Calu3 (cell line): Measurements from ENCODE around the gene NR2F1. TPM values are rescaled to one million over a fixed set of nuclear protein-coding genes. Genes with fewer than 3 reads are reported as not detected.
A peak's percentile ranks its signal among the peaks of the same experiment; 100 is the strongest.

Experiments used
- BruUV-seq: library from RNA; stranded (reverse); fragments of 400-500 nt; replicated peaks from 2 replicates; lab custom pipeline; 2021; lab: Mats Ljungman, UMichigan
- CTCF ChIA-PET: fragments of 300-600 bp; sonication (Branson Sonifier 250); formaldehyde crosslinking; loops from one replicate; lab custom pipeline; 2022; ENCODE audit warnings: antibody characterized with exemption; lab: Charles Lee
- DNase-seq: peaks from one replicate; pipeline ENCODE4 v3.0.0; 2022
- H3K27ac Mint-ChIP-seq: one replicate; pipeline ENCODE4 v1.8.0; 2022; ENCODE audit warnings: mixed read lengths; ENCODE audit not compliant: unreplicated experiment
- H3K27me3 Mint-ChIP-seq: one replicate; pipeline ENCODE4 v1.8.0; 2022; ENCODE audit warnings: mixed read lengths; ENCODE audit not compliant: unreplicated experiment
- H3K36me3 Mint-ChIP-seq: one replicate; pipeline ENCODE4 v1.8.0; 2022; ENCODE audit warnings: mild to moderate bottlenecking, moderate library complexity, mixed read lengths; ENCODE audit not compliant: insufficient read depth, unreplicated experiment
- H3K4me1 Mint-ChIP-seq: one replicate; pipeline ENCODE4 v1.8.0; 2022; ENCODE audit warnings: mild to moderate bottlenecking, low read depth, mixed read lengths; ENCODE audit not compliant: unreplicated experiment
- H3K4me3 Mint-ChIP-seq: one replicate; pipeline ENCODE4 v1.8.0; 2022; ENCODE audit warnings: mild to moderate bottlenecking, low read depth, moderate library complexity, mixed read lengths; ENCODE audit not compliant: unreplicated experiment
- H3K9me3 Mint-ChIP-seq: one replicate; pipeline ENCODE4 v1.8.0; 2022; ENCODE audit warnings: low read depth, mixed read lengths; ENCODE audit not compliant: unreplicated experiment
- CTCF ChIP-seq: fragments of 200-600 bp; IDR thresholded peaks from one replicate; pipeline ENCODE4 v1.8.0; 2022; ENCODE audit warnings: antibody characterized with exemption; ENCODE audit not compliant: unreplicated experiment
- intact Hi-C: fragments of 100-400 bp; cut with micrococcal nuclease; formaldehyde crosslinking; loops from one replicate; pipeline ENCODE4 v1.10.0; 2022; ENCODE audit not compliant: unreplicated experiment
- total RNA-seq: library from RNA; stranded (reverse); gene quantifications from 2 replicates; pipeline ENCODE4 v1.2.3, GENCODE V29; 2022

The NR2F1 gene
- total RNA-seq, 1 experiment from 2014 or later, result 29.1 TPM

DNA sequence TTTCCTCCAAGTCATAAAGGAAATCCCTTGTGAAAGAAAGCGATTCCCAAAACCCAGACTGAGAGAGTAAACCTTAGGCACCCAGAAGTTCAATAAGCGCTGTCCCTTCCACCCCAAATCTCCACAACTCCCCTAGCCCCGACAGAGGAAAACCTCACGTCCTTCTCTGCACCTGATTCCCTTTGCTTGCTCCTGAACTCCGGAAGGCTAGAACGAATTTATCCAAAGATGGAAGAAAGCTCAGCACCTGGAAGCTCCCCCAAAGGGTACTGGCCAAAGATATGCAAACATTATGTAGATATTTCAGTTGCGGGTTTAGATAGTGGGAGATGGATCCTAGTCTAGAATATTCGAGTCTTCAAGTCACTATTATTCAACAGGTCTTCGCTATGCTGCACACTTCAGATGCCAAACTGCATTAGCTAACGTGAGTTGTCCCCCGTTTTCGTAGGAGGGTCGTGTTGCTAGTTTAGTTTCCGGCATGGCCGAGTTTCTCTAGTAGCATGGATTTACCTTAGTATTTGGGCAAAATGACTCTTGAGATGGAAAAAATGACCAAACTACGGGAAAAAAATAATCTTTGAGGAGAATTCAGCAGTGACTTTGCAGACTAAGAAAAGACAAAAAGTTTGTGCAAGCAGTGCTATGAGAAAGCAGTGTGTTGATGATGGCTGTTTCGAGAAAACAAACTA, 27.7 kb downstream of the NR2F1 start:
- intact Hi-C loops, result loop anchor here (10.0 kb wide), 1 partner anchor 284 kb away; no protein-coding TSS in a partner anchor
- Mint-ChIP-seq H3K4me1 (peaks cover 30% of the 10 kb centered on the region), H3K9me3 (no peaks in the 10 kb centered on the region), H3K27me3 (peaks cover 60% of the 10 kb centered on the region), H3K36me3 (peaks cover 7% of the 10 kb centered on the region), H3K4me3 (no peak overlapping the region), H3K27ac (no peak overlapping the region)
- CTCF ChIA-PET, result interaction anchor here (0.5 to 2.1 kb wide), 2 partner anchors 17 to 190 kb away, joined by 5 to 7 read pairs; no protein-coding TSS in a partner anchor
- no peak for TF ChIP-seq CTCF
- DNase-seq, result no peak
- no TSS peak for BruUV-seq

- peaks cover 60% of the 10 kb centered on the region for H3K27me3 Mint-ChIP-seq
- peak overlapping the region; percentile 70 for H3K4me3 Mint-ChIP-seq
- H3K9me3 Mint-ChIP-seq, result no peaks in the 10 kb centered on the region
- H3K4me1 Mint-ChIP-seq, result peaks cover 30% of the 10 kb centered on the region
- peaks cover 7% of the 10 kb centered on the region for H3K36me3 Mint-ChIP-seq
- no peak overlapping the region for H3K27ac Mint-ChIP-seq
- intact Hi-C loops, result loop anchor here (10.0 kb wide), 1 partner anchor 283 kb away; no protein-coding TSS in a partner anchor
- BruUV-seq, result no TSS peak
- CTCF ChIA-PET, result interaction anchor here (1.0 to 2.1 kb wide), 3 partner anchors 9 to 190 kb away, joined by 3 to 7 read pairs (median 5); partner anchors contain the start of gene NR2F1
- DNase-seq, result no peak
- TF ChIP-seq CTCF, result no peak
These were observed 28.4 kb downstream of the NR2F1 start for GRCh38 chr5:93611273-93611975.

- Mint-ChIP-seq H3K27me3 (peaks cover 60% of the 10 kb centered on the region), H3K4me3 (peak overlapping the region; percentile 70), H3K36me3 (peaks cover 7% of the 10 kb centered on the region), H3K4me1 (peaks cover 28% of the 10 kb centered on the region), H3K27ac (no peak overlapping the region), H3K9me3 (no peaks in the 10 kb centered on the region)
- no TSS peak for BruUV-seq
- CTCF ChIA-PET, result interaction anchor here (0.7 to 2.1 kb wide), 5 partner anchors 8 to 550 kb away, joined by 3 to 7 read pairs (median 5); partner anchors contain the start of gene NR2F1
- DNase-seq, result peak; percentile 45
- no peak for TF ChIP-seq CTCF
- intact Hi-C loops, result loop anchor here (10.0 kb wide), 1 partner anchor 283 kb away; no protein-coding TSS in a partner anchor
These were observed 29.2 kb downstream of the NR2F1 start for GRCh38 chr5:93611976-93612854.

DNA sequence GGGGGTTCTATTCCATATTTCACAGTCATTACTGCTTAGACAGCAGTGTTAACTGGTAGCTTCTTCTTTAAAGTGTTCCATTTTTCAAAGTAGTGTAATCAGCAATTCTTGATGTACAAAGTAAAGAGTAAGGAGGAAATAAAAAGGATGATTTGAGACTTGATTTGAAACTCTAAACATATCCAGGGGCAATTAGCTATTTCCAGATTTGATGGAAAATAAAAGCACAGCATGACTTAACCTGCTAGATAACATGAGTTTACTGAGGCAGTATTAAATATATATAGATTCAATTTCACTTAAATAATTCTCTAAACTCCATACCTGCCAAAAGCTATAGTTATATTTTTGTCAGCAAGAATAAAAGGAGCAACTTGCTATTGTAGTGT, 29.8 kb downstream of the NR2F1 start:
- H3K4me3 Mint-ChIP-seq, result peak overlapping the region; percentile 70
- H3K27ac Mint-ChIP-seq, result no peak overlapping the region
- DNase-seq, result no peak
- intact Hi-C loops, result loop anchor here (10.0 kb wide), 1 partner anchor 282 kb away; no protein-coding TSS in a partner anchor
- H3K4me1 Mint-ChIP-seq, result peaks cover 21% of the 10 kb centered on the region
- no TSS peak for BruUV-seq
- CTCF ChIA-PET, result interaction anchor here (0.7 to 2.1 kb wide), 5 partner anchors 8 to 550 kb away, joined by 3 to 7 read pairs (median 5); partner anchors contain the start of gene NR2F1
- H3K9me3 Mint-ChIP-seq, result no peaks in the 10 kb centered on the region
- peaks cover 7% of the 10 kb centered on the region for H3K36me3 Mint-ChIP-seq
- H3K27me3 Mint-ChIP-seq, result peaks cover 60% of the 10 kb centered on the region
- no peak for TF ChIP-seq CTCF
